Endothelial cell of umbilical vein (primary cell): Measurements from ENCODE around the gene TMEM170B. TPM values are rescaled to one million over a fixed set of nuclear protein-coding genes. Genes with fewer than 3 reads are reported as not detected.

ENCODE experiments used
- BruUV-seq: library from RNA; stranded (reverse); fragments of 400-500 nt; replicated peaks from 2 replicates; lab custom pipeline; 2021; lab: Mats Ljungman, UMichigan
- CTCF ChIA-PET: fragments of 300-600, 350-600 bp; sonication (Branson Sonifier 250); formaldehyde crosslinking; loops from one replicate; lab custom pipeline; 2021; ENCODE audit warnings: antibody characterized with exemption, inconsistent platforms; lab: Charles Lee
- POLR2A ChIA-PET: fragments of 300-600, 350-600 bp; sonication (Branson Sonifier 250); formaldehyde crosslinking; loops from one replicate; lab custom pipeline; 2021; ENCODE audit warnings: antibody characterized with exemption, inconsistent platforms; lab: Charles Lee
- DNase-seq: peaks from one replicate; pipeline ENCODE4 v3.0.0-alpha.2; 2011; ENCODE audit warnings: low read depth, low spot score
- FAIRE-seq: peaks from 2 replicates; lab custom pipeline; 2011; peaks lifted over from hg19 to GRCh38; lab: Jason Lieb, UNC
- H2AFZ ChIP-seq: 2 replicates; pipeline ENCODE4 v1.6.0; 2012; ENCODE audit warnings: low read depth, low read length, control low read depth, inconsistent platforms
- H3K27ac ChIP-seq: 2 replicates; pipeline ENCODE4 v1.5.1; 2011; ENCODE audit warnings: low read depth, mild to moderate bottlenecking, control low read depth, low read length, moderate library complexity; ENCODE audit not compliant: insufficient read depth
- H3K27me3 ChIP-seq, 2 experiments: 2 replicates each; pipeline versions ENCODE4 v1.6.0 to v1.6.1; 2011; ENCODE audit warnings: low read length in 2 of 2, mixed read lengths in 1 of 2; ENCODE audit not compliant: control insufficient read depth in 2 of 2, insufficient read depth in 2 of 2
- H3K36me3 ChIP-seq, 2 experiments: 2 replicates in 1 of 2; 3 replicates in 1 of 2; pipeline ENCODE4 v1.5.1; 2011; ENCODE audit warnings: low read length in 2 of 2, mild to moderate bottlenecking in 1 of 2, moderate library complexity in 1 of 2; ENCODE audit not compliant: control insufficient read depth in 2 of 2, insufficient read depth in 2 of 2; ENCODE audit errors: extremely low read depth in 1 of 2
- H3K4me1 ChIP-seq: 3 replicates; pipeline ENCODE4 v1.5.1; 2011; ENCODE audit warnings: mild to moderate bottlenecking, low read length; ENCODE audit not compliant: control insufficient read depth, insufficient read depth; ENCODE audit errors: extremely low read depth
- H3K4me2 ChIP-seq: 2 replicates; pipeline ENCODE4 v1.6.1; 2011; ENCODE audit warnings: low read length, control low read depth, mixed read lengths; ENCODE audit not compliant: insufficient read depth
- H3K4me3 ChIP-seq, 3 experiments: fragments of 200-600 bp in 1 of 3; sonication (generic), shearing (Covaris generic) in 1 of 3; replicated peaks in 1 of 3; 2 replicates each; pipeline ENCODE4 v1.5.1; 2011 to 2016; ENCODE audit warnings: control low read depth in 3 of 3, low read length in 3 of 3, mild to moderate bottlenecking in 2 of 3, inconsistent platforms in 1 of 3, low read depth in 1 of 3, moderate library complexity in 1 of 3; ENCODE audit not compliant: insufficient read depth in 1 of 3
- H3K79me2 ChIP-seq: 2 replicates; pipeline ENCODE4 v1.6.0; 2012; ENCODE audit warnings: low read length, inconsistent platforms; ENCODE audit not compliant: control insufficient read depth, insufficient read depth
- H3K9ac ChIP-seq: replicated peaks from 2 replicates; pipeline ENCODE3; 2011; ENCODE audit warnings: low read length, control low read depth; ENCODE audit not compliant: insufficient read depth; ENCODE audit errors: extremely low read depth
- H3K9me1 ChIP-seq: replicated peaks from 3 replicates; pipeline ENCODE4 v1.6.0; 2011; ENCODE audit warnings: mild to moderate bottlenecking, low read length; ENCODE audit not compliant: control insufficient read depth, insufficient read depth; ENCODE audit errors: extremely low read depth
- H3K9me3 ChIP-seq: replicated peaks from 2 replicates; pipeline ENCODE4 v1.5.1; 2012; ENCODE audit warnings: low read length, inconsistent platforms; ENCODE audit not compliant: control insufficient read depth, insufficient read depth
- H4K20me1 ChIP-seq: replicated peaks from 2 replicates; pipeline ENCODE3; 2011; ENCODE audit warnings: mild to moderate bottlenecking, low read length; ENCODE audit not compliant: control insufficient read depth, insufficient read depth; ENCODE audit errors: extremely low read depth
- EZH2 ChIP-seq: IDR thresholded peaks from 2 replicates; pipeline ENCODE4 v1.6.1; 2012; ENCODE audit warnings: borderline replicate concordance, low read depth, mild to moderate bottlenecking, moderate library complexity, low read length, inconsistent platforms; ENCODE audit not compliant: severe bottlenecking
- FOS ChIP-seq: IDR thresholded peaks from 2 replicates; pipeline ENCODE4 v1.6.1; 2011; ENCODE audit warnings: mild to moderate bottlenecking, low read length, moderate library complexity, borderline replicate concordance; ENCODE audit not compliant: insufficient read depth
- GATA2 ChIP-seq: IDR thresholded peaks from 2 replicates; pipeline ENCODE4 v1.7.0; 2011; ENCODE audit warnings: low read depth, mild to moderate bottlenecking, moderate library complexity, mixed read lengths, low read length; ENCODE audit not compliant: insufficient read length, insufficient read depth
- JUN ChIP-seq: IDR thresholded peaks from 2 replicates; pipeline ENCODE4 v1.6.1; 2011; ENCODE audit warnings: borderline replicate concordance, low read depth; ENCODE audit not compliant: insufficient read length, insufficient read depth
- MYC ChIP-seq: IDR thresholded peaks from one replicate; pipeline ENCODE4 v1.6.1; 2011; ENCODE audit warnings: mild to moderate bottlenecking, low read depth, low read length
- POLR2A ChIP-seq: IDR thresholded peaks from 2 replicates; pipeline ENCODE4 v1.6.1; 2012; ENCODE audit warnings: low read depth, mild to moderate bottlenecking, control low read depth, low read length
- POLR2AphosphoS5 ChIP-seq: IDR thresholded peaks from 2 replicates; pipeline ENCODE4 v1.6.1; 2012; ENCODE audit warnings: low read depth, mild to moderate bottlenecking, control low read depth, low read length, moderate library complexity; ENCODE audit not compliant: insufficient read depth
- dilution Hi-C: fragments of 300-500 bp; cut with MboI; formaldehyde crosslinking; loops from one replicate; pipeline ENCODE4 v1.15.0; 2019; ENCODE audit warnings: low sequenced_read_pairs; ENCODE audit not compliant: extremely low pct_ligation_motif_present
- intact Hi-C: fragments of 100-400 bp; cut with micrococcal nuclease; formaldehyde crosslinking; loops from one replicate; pipeline ENCODE4 v1.10.0; 2022
- polyA plus RNA-seq, 4 experiments: library from polyadenylated mRNA; depleted of rRNA in 3 of 4; stranded (reverse) in 3 of 4; unstranded in 1 of 4; fragments of >200 nt; gene quantifications; 2 replicates each; pipeline versions ENCODE4 v1.2.1 to v1.2.3, GENCODE V29; 2011 to 2012; ENCODE audit warnings: missing spikeins in 1 of 4
- total RNA-seq: library from RNA; stranded (reverse); gene quantifications from 2 replicates; pipeline ENCODE4 v1.2.3, GENCODE V29; 2021
- TF ChIP-seq, protein P1 (sequence below): IDR thresholded peaks from 2 replicates; pipeline ENCODE4 v1.6.1; 2011; ENCODE audit not compliant: insufficient read depth, insufficient read length
- TF ChIP-seq, protein P2 (sequence below), 2 donors: IDR thresholded peaks; 1 replicate in 1 of 2; 2 replicates in 1 of 2; pipeline ENCODE4 v1.5.1; 2011; ENCODE audit warnings: low read length in 2 of 2, mild to moderate bottlenecking in 2 of 2, moderate library complexity in 2 of 2, control low read depth in 1 of 2, inconsistent platforms in 1 of 2, low read depth in 1 of 2; ENCODE audit not compliant: insufficient read depth in 1 of 2; ENCODE audit errors: extremely low read depth in 1 of 2

TMEM170B gene
- total and polyA plus RNA-seq, 2 donors (not counting 3 experiments of a cell fraction or from before 2014, with no cell fraction given) = 1.1 to 4.2 TPM

DNA sequence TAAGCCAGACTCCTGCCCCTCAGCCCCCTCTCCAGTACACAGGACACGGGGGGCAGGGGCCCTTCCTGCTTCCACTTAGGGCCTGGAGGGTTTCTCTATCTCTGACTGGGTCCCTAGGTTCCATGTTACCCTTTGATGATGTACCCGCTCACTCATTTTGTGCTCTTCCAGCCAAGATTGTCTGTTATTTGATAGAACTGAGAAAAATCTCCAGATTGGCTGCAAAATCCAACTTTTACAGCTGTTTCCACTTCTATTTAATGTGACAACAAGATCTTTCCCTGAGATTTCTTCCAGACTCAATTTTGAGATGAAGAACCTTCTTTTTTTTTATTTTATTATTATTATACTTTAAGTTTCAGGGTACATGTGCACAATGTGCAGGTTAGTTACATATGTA lies 85.7 kb downstream of the TMEM170B start:
- no peak overlapping the region for H3K4me3 ChIP-seq
- CTCF ChIA-PET = no interaction called here
- no peaks in the 10 kb centered on the region for H3K36me3 ChIP-seq
- DNase-seq (no peak), FAIRE-seq (no peak)
- H3K4me1 ChIP-seq = peaks cover under 1% of the 10 kb centered on the region
- H3K9me1 ChIP-seq = no peaks in the 10 kb centered on the region
- H2AFZ ChIP-seq = no peak overlapping the region
- H3K9me3 ChIP-seq = no peaks in the 10 kb centered on the region
- intact Hi-C loops (no loop called here), dilution Hi-C loops (loop anchor here (25.0 kb wide), 1 partner anchor 664 kb away; the partner anchor contains the start of gene EDN1)
- BruUV-seq = no TSS peak
- TF ChIP-seq EZH2 (no peak), FOS (no peak), MYC (no peak), POLR2A (no peak), JUN (no peak), POLR2AphosphoS5 (no peak), GATA2 (no peak)
- TF ChIP-seq, protein P1, sequence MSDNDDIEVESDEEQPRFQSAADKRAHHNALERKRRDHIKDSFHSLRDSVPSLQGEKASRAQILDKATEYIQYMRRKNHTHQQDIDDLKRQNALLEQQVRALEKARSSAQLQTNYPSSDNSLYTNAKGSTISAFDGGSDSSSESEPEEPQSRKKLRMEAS = no peak
- TF ChIP-seq, protein P2, sequence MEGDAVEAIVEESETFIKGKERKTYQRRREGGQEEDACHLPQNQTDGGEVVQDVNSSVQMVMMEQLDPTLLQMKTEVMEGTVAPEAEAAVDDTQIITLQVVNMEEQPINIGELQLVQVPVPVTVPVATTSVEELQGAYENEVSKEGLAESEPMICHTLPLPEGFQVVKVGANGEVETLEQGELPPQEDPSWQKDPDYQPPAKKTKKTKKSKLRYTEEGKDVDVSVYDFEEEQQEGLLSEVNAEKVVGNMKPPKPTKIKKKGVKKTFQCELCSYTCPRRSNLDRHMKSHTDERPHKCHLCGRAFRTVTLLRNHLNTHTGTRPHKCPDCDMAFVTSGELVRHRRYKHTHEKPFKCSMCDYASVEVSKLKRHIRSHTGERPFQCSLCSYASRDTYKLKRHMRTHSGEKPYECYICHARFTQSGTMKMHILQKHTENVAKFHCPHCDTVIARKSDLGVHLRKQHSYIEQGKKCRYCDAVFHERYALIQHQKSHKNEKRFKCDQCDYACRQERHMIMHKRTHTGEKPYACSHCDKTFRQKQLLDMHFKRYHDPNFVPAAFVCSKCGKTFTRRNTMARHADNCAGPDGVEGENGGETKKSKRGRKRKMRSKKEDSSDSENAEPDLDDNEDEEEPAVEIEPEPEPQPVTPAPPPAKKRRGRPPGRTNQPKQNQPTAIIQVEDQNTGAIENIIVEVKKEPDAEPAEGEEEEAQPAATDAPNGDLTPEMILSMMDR (IDR thresholded peaks at IDR 0.05; ENCODE audit: extremely low read depth in 1 of 2, insufficient read depth in 1 of 2, low read depth in 1 of 2, low read length in 2 of 2) = no peak
- no peaks in the 10 kb centered on the region for H3K79me2 ChIP-seq
- no peak overlapping the region for H3K9ac ChIP-seq
- H3K27ac ChIP-seq = no peak overlapping the region
- no peaks in the 10 kb centered on the region for H3K27me3 ChIP-seq
- POLR2A ChIA-PET = no interaction called here
- no peak overlapping the region for H3K4me2 ChIP-seq
- no peaks in the 10 kb centered on the region for H4K20me1 ChIP-seq
